HepG2 (cell line): ENCODE measurements around the gene DRC7. TPM values are rescaled to one million over a fixed set of nuclear protein-coding genes. Genes with fewer than 3 reads are reported as not detected.

Experiments used
- ATF7 ChIP-seq, 2 experiments: fragments of 450-650 bp in 1 of 2; sonication (generic) in 1 of 2; formaldehyde crosslinking in 1 of 2; IDR thresholded peaks; 2 replicates each; pipeline versions ENCODE4 v1.4.0 to v1.6.1; 2016 to 2020; ENCODE audit warnings: antibody characterized with exemption in 1 of 2, mild to moderate bottlenecking in 1 of 2, missing genetic modification reagents in 1 of 2
- DMAP1 ChIP-seq: IDR thresholded peaks from 2 replicates; pipeline ENCODE4 v1.6.1; 2016
- ETV5 ChIP-seq: IDR thresholded peaks from 2 replicates; pipeline ENCODE4 v1.6.1; 2018; ENCODE audit warnings: missing biosample characterization, missing genetic modification reagents, inconsistent platforms, borderline replicate concordance
- HBP1 ChIP-seq: IDR thresholded peaks from 2 replicates; pipeline ENCODE4 v1.6.1; 2016; ENCODE audit warnings: low read depth, control low read depth
- KDM4B ChIP-seq: sonication (generic); formaldehyde crosslinking; IDR thresholded peaks from 2 replicates; pipeline ENCODE4 v1.4.0; 2020; ENCODE audit warnings: missing genetic modification reagents
- MAFG ChIP-seq: sonication (generic); formaldehyde crosslinking; IDR thresholded peaks from 2 replicates; pipeline ENCODE4 v1.5.1; 2020; ENCODE audit warnings: mild to moderate bottlenecking, missing genetic modification reagents
- MAFK ChIP-seq, 2 experiments: IDR thresholded peaks in 1 of 2; conservative IDR thresholded peaks in 1 of 2; 2 replicates each; pipeline ENCODE4 v1.6.1; 2011; ENCODE audit warnings: improper control_type of control experiment in 2 of 2, low read length in 2 of 2
- MXD4 ChIP-seq: IDR thresholded peaks from 2 replicates; pipeline ENCODE4 v1.6.1; 2016; ENCODE audit warnings: mild to moderate bottlenecking, missing biosample characterization, missing genetic modification reagents
- NAIF1 ChIP-seq: sonication (generic); formaldehyde crosslinking; IDR thresholded peaks from 2 replicates; pipeline ENCODE4 v1.5.0; 2020; ENCODE audit warnings: mild to moderate bottlenecking, missing genetic modification reagents, borderline replicate concordance
- RFX3 ChIP-seq: IDR thresholded peaks from 2 replicates; pipeline ENCODE4 v1.6.1; 2016; ENCODE audit warnings: missing biosample characterization, missing genetic modification reagents
- SIN3A ChIP-seq: IDR thresholded peaks from 2 replicates; pipeline ENCODE4 v1.6.1; 2011; ENCODE audit warnings: low read depth, mild to moderate bottlenecking, control low read depth, low read length, borderline replicate concordance
- SNAPC5 ChIP-seq: sonication (generic); formaldehyde crosslinking; IDR thresholded peaks from 2 replicates; pipeline ENCODE4 v1.8.1; 2023; ENCODE audit warnings: mild to moderate bottlenecking, missing genetic modification reagents, borderline replicate concordance
- TBL1XR1 ChIP-seq: fragments of 150-350 bp; IDR thresholded peaks from 2 replicates; pipeline ENCODE4 v1.6.1; 2014; ENCODE audit warnings: borderline replicate concordance, low read length; ENCODE audit not compliant: partially characterized antibody
- TMF1 ChIP-seq: sonication (generic); formaldehyde crosslinking; IDR thresholded peaks from 2 replicates; pipeline ENCODE4 v1.8.1; 2022; ENCODE audit warnings: low read depth, missing genetic modification reagents
- TOPORS ChIP-seq: sonication (generic); formaldehyde crosslinking; IDR thresholded peaks from 2 replicates; pipeline ENCODE4 v1.8.0; 2023; ENCODE audit warnings: mild to moderate bottlenecking, missing genetic modification reagents
- XRCC5 ChIP-seq: fragments of 200-400 bp; formaldehyde crosslinking; optimal IDR thresholded peaks from 2 replicates; pipeline ENCODE3; 2017; ENCODE audit warnings: mild to moderate bottlenecking, low read length
- ZBTB3 ChIP-seq: sonication (generic); formaldehyde crosslinking; IDR thresholded peaks from 2 replicates; pipeline ENCODE4 v1.4.0; 2020; ENCODE audit warnings: low read depth, mild to moderate bottlenecking, moderate library complexity, missing genetic modification reagents, borderline replicate concordance
- ZBTB38 ChIP-seq: sonication (generic); formaldehyde crosslinking; IDR thresholded peaks from 2 replicates; pipeline ENCODE4 v1.5.1; 2020; ENCODE audit warnings: mild to moderate bottlenecking, missing genetic modification reagents
- ZBTB7B ChIP-seq: sonication (generic); formaldehyde crosslinking; IDR thresholded peaks from 2 replicates; pipeline ENCODE4 v1.4.0; 2020; ENCODE audit warnings: missing genetic modification reagents
- ZNF20 ChIP-seq: sonication (generic); formaldehyde crosslinking; IDR thresholded peaks from 2 replicates; pipeline ENCODE4 v1.4.0; 2020; ENCODE audit warnings: mild to moderate bottlenecking, moderate library complexity, missing genetic modification reagents
- ZNF451 ChIP-seq: sonication (generic); formaldehyde crosslinking; IDR thresholded peaks from 2 replicates; pipeline ENCODE4 v1.5.0; 2020; ENCODE audit warnings: mild to moderate bottlenecking, missing genetic modification reagents
- ZNF496 ChIP-seq: sonication (generic); formaldehyde crosslinking; IDR thresholded peaks from 2 replicates; pipeline ENCODE4 v1.8.1; 2023; ENCODE audit warnings: mild to moderate bottlenecking, moderate library complexity, missing genetic modification reagents; ENCODE audit not compliant: insufficient replicate concordance
- ZNF512 ChIP-seq: sonication (generic); formaldehyde crosslinking; IDR thresholded peaks from 2 replicates; pipeline ENCODE4 v1.4.0; 2020; ENCODE audit warnings: mild to moderate bottlenecking, missing genetic modification reagents
- ZNF570 ChIP-seq: sonication (generic); formaldehyde crosslinking; IDR thresholded peaks from 2 replicates; pipeline ENCODE4 v1.4.0; 2020; ENCODE audit warnings: mild to moderate bottlenecking, missing genetic modification reagents, borderline replicate concordance
- ZNF644 ChIP-seq: IDR thresholded peaks from 2 replicates; pipeline ENCODE4 v1.6.1; 2016; ENCODE audit warnings: low read depth
- ZNF776 ChIP-seq: sonication (generic); formaldehyde crosslinking; IDR thresholded peaks from 2 replicates; pipeline ENCODE4 v1.4.0; 2020; ENCODE audit warnings: mild to moderate bottlenecking, missing genetic modification reagents
- ZNF780A ChIP-seq: sonication (generic); formaldehyde crosslinking; IDR thresholded peaks from 2 replicates; pipeline ENCODE4 v1.8.0; 2022; ENCODE audit warnings: mild to moderate bottlenecking, missing genetic modification reagents, moderate library complexity
- ZNF83 ChIP-seq: sonication (generic); formaldehyde crosslinking; IDR thresholded peaks from 2 replicates; pipeline ENCODE4 v1.4.0; 2020; ENCODE audit warnings: missing genetic modification reagents, mild to moderate bottlenecking, borderline replicate concordance
- polyA plus RNA-seq, 8 experiments: library from polyadenylated mRNA; depleted of rRNA in 3 of 8; stranded (reverse) in 7 of 8; unstranded in 1 of 8; fragments of >200 nt; fragmentation: Illumina TruSeq in 4 of 8; extraction: Trizol in 4 of 8; gene quantifications; 2 replicates each; pipeline versions ENCODE4 v1.2.1 to v1.2.3, GENCODE V29; 2011 to 2016; ENCODE audit warnings: low read depth in 4 of 8, missing spikeins in 1 of 8, mixed read lengths in 1 of 8; ENCODE audit not compliant: insufficient read depth in 1 of 8
- total RNA-seq, 5 experiments: library from RNA; depleted of rRNA; stranded (reverse); fragments of >200 nt; fragmentation: Illumina TruSeq; extraction: Trizol; gene quantifications; 2 replicates each; pipeline ENCODE4 v1.2.3, GENCODE V29; 2016; ENCODE audit warnings: low read depth in 1 of 5

Gene DRC7
- total and polyA plus RNA-seq, 2 of the 13 experiments (the other 11 are each of a cell fraction or from before 2014, with no cell fraction given): 2.7 to 3.4 TPM

- TF ChIP-seq ZNF83 (CRISPR knock-in tag) (no peak), TBL1XR1 (no peak), ZNF780A (CRISPR knock-in tag) (no peak), ETV5 (peak; percentile 23; the same call in 1 of the 2 replicates), HBP1 (0 out of 2 replicates have a peak, but pooled peaks have one; percentile 42), RFX3 (no peak), ZNF776 (CRISPR knock-in tag) (no peak), TOPORS (no peak), ATF7 (IDR thresholded peaks at IDR 0.05) (no peak), ATF7 (CRISPR knock-in tag; IDR thresholded peaks at IDR 0.05) (no peak), ZBTB7B (CRISPR knock-in tag) (no peak), MAFG (CRISPR knock-in tag) (no peak), ZNF20 (CRISPR knock-in tag) (no peak), SIN3A (no peak), ZNF570 (CRISPR knock-in tag) (no peak), ZNF644 (CRISPR knock-in tag) (no peak), ZNF496 (CRISPR knock-in tag) (no peak), DMAP1 (CRISPR knock-in tag) (no peak), SNAPC5 (CRISPR knock-in tag) (no peak), MXD4 (CRISPR knock-in tag) (no peak), KDM4B (CRISPR knock-in tag) (no peak), ZBTB3 (CRISPR knock-in tag) (no peak), XRCC5 (peak; percentile 79), MAFK (conservative IDR thresholded peaks at IDR 0.05 in 1 of 2, IDR thresholded peaks at IDR 0.05 in 1 of 2; ENCODE audit: low read length in 2 of 2) (no peak), TMF1 (CRISPR knock-in tag) (no peak), NAIF1 (CRISPR knock-in tag) (no peak), ZNF451 (CRISPR knock-in tag) (no peak), ZNF512 (CRISPR knock-in tag) (no peak), ZBTB38 (peak; percentile 46; the same call in 1 of the 2 replicates)
Measured at GRCh38 chr16:57720142-57720575, 25.6 kb downstream of the DRC7 start (continued).
